IMR-90 (cell line): ENCODE results near the gene PTPRO. TPM values are rescaled to one million over a fixed set of nuclear protein-coding genes. Genes with fewer than 3 reads are reported as not detected.

ENCODE experiments used
- ATAC-seq: fragments of 200-7000 bp; cut with Tn5 transposase; 2 replicates; pipeline ENCODE4 v1.9.1; 2020; ENCODE audit warnings: low read depth, mild to moderate bottlenecking, moderate library complexity
- BruUV-seq: library from RNA; stranded (reverse); fragments of 400-500 nt; replicated peaks from 2 replicates; lab custom pipeline; 2021; lab: Mats Ljungman, UMichigan
- CTCF ChIA-PET: fragments of 300-600 bp; formaldehyde crosslinking; extraction: SDS; loops from one replicate; lab custom pipeline; 2021; ENCODE audit warnings: antibody characterized with exemption; lab: Yijun Ruan, JAX
- POLR2A ChIA-PET: fragments of 300-600 bp; sonication (Branson Sonifier 250); formaldehyde crosslinking; loops from one replicate; lab custom pipeline; 2022; ENCODE audit warnings: antibody characterized with exemption; ENCODE audit not compliant: unreplicated experiment; lab: Charles Lee
- DNase-seq: peaks from one replicate; pipeline ENCODE4 v3.0.0; 2013
- H2AFZ ChIP-seq: replicated peaks from 2 replicates; pipeline ENCODE3; 2013; ENCODE audit warnings: low read length, mild to moderate bottlenecking; ENCODE audit not compliant: poor library complexity
- H2AK5ac ChIP-seq: 2 replicates; pipeline ENCODE4 v1.6.1; 2013; ENCODE audit warnings: low read depth, low read length, inconsistent platforms
- H2AK9ac ChIP-seq: replicated peaks from 2 replicates; pipeline ENCODE3; 2013; ENCODE audit warnings: mild to moderate bottlenecking, low read depth, low read length, moderate library complexity; ENCODE audit not compliant: poor library complexity
- H2BK120ac ChIP-seq: 2 replicates; pipeline ENCODE4 v1.6.1; 2013; ENCODE audit warnings: low read depth, low read length, inconsistent platforms
- H2BK15ac ChIP-seq: 3 replicates; pipeline ENCODE4 v1.6.1; 2013; ENCODE audit warnings: low read depth, low read length, inconsistent platforms
- H2BK20ac ChIP-seq: 2 replicates; pipeline ENCODE4 v1.6.1; 2013; ENCODE audit warnings: low read depth, mild to moderate bottlenecking, inconsistent platforms, low read length, moderate library complexity
- H2BK5ac ChIP-seq: 2 replicates; pipeline ENCODE4 v1.6.1; 2013; ENCODE audit warnings: mild to moderate bottlenecking, low read depth, low read length, inconsistent platforms; ENCODE audit not compliant: poor library complexity, severe bottlenecking
- H3K14ac ChIP-seq: replicated peaks from 2 replicates; pipeline ENCODE4 v1.6.1; 2013; ENCODE audit warnings: low read depth, low read length, inconsistent platforms
- H3K18ac ChIP-seq: 2 replicates; pipeline ENCODE4 v1.6.1; 2013; ENCODE audit warnings: low read depth, low read length, control low read depth
- H3K23ac ChIP-seq: 2 replicates; pipeline ENCODE4 v1.6.1; 2013; ENCODE audit warnings: low read depth, low read length, inconsistent platforms
- H3K27ac ChIP-seq: 2 replicates; pipeline ENCODE4 v1.5.1; 2013; ENCODE audit warnings: mild to moderate bottlenecking, control low read depth, low read length; ENCODE audit not compliant: insufficient read depth
- H3K27me3 ChIP-seq: 2 replicates; pipeline ENCODE4 v1.6.1; 2013; ENCODE audit warnings: low read length; ENCODE audit not compliant: control insufficient read depth, insufficient read depth
- H3K36me3 ChIP-seq: 2 replicates; pipeline ENCODE4 v1.6.1; 2013; ENCODE audit warnings: low read length, mixed read lengths; ENCODE audit not compliant: control insufficient read depth, insufficient read depth
- H3K4ac ChIP-seq: 2 replicates; pipeline ENCODE4 v1.6.1; 2013; ENCODE audit warnings: low read depth, low read length, inconsistent platforms
- H3K4me1 ChIP-seq: 2 replicates; pipeline ENCODE4 v1.6.1; 2013; ENCODE audit warnings: low read length, mixed read lengths; ENCODE audit not compliant: control insufficient read depth, insufficient read depth
- H3K4me2 ChIP-seq: 2 replicates; pipeline ENCODE4 v1.6.1; 2013; ENCODE audit warnings: low read depth, mild to moderate bottlenecking, control low read depth, low read length, moderate library complexity
- H3K4me3 ChIP-seq: 2 replicates; pipeline ENCODE4 v1.5.1; 2013; ENCODE audit warnings: low read depth, mild to moderate bottlenecking, control low read depth, low read length, moderate library complexity; ENCODE audit not compliant: insufficient read depth
- H3K56ac ChIP-seq: 2 replicates; pipeline ENCODE4 v1.6.1; 2013; ENCODE audit warnings: low read length, inconsistent platforms; ENCODE audit not compliant: insufficient read depth; ENCODE audit errors: extremely low read depth
- H3K79me1 ChIP-seq, 2 experiments: 2 replicates each; pipeline ENCODE4 v1.6.1; 2013; ENCODE audit warnings: low read length in 2 of 2, inconsistent platforms in 1 of 2, low read depth in 1 of 2
- H3K9ac ChIP-seq: 2 replicates; pipeline ENCODE4 v1.6.1; 2013; ENCODE audit warnings: low read depth, low read length, control low read depth
- H3K9me1 ChIP-seq: 2 replicates; pipeline ENCODE4 v1.6.1; 2013; ENCODE audit warnings: low read length, inconsistent platforms; ENCODE audit not compliant: insufficient read depth
- H3K9me3 ChIP-seq: 2 replicates; pipeline ENCODE4 v1.6.1; 2013; ENCODE audit warnings: low read length; ENCODE audit not compliant: control insufficient read depth, insufficient read depth
- H4K20me1 ChIP-seq: 2 replicates; pipeline ENCODE4 v1.6.1; 2013; ENCODE audit warnings: low read length, inconsistent platforms; ENCODE audit not compliant: insufficient read depth
- H4K5ac ChIP-seq: 2 replicates; pipeline ENCODE4 v1.6.1; 2013; ENCODE audit warnings: mild to moderate bottlenecking, low read depth, low read length, control low read depth
- H4K8ac ChIP-seq, 2 experiments: 2 replicates each; pipeline ENCODE4 v1.6.1; 2013; ENCODE audit warnings: low read depth in 2 of 2, low read length in 2 of 2, control low read depth in 1 of 2, inconsistent platforms in 1 of 2
- H4K91ac ChIP-seq: 2 replicates; pipeline ENCODE4 v1.6.1; 2013; ENCODE audit warnings: low read depth, low read length, inconsistent platforms; ENCODE audit not compliant: insufficient read depth
- ELK1 ChIP-seq: fragments of 150-350 bp; IDR thresholded peaks from 2 replicates; pipeline ENCODE4 v1.6.1; 2016; ENCODE audit warnings: low read depth, mild to moderate bottlenecking, low read length, moderate library complexity, borderline replicate concordance
- MAFK ChIP-seq: IDR thresholded peaks from 2 replicates; pipeline ENCODE4 v1.6.1; 2012; ENCODE audit warnings: low read depth, low read length, improper control_type of control experiment
- NFE2L2 ChIP-seq: fragments of 150-350 bp; IDR thresholded peaks from 2 replicates; pipeline ENCODE4 v1.6.1; 2016; ENCODE audit warnings: low read depth, mild to moderate bottlenecking, low read length
- SMC3 ChIP-seq: fragments of 150-350 bp; IDR thresholded peaks from 2 replicates; pipeline ENCODE4 v1.6.1; 2016; ENCODE audit warnings: low read depth, mild to moderate bottlenecking, antibody characterized with exemption, low read length, moderate library complexity
- WGBS, 2 experiments: methylation state at CpG; one replicate each; pipeline versions ENCODE4 v1.1.5 to v1.1.7; 2013; ENCODE audit warnings: missing lambda C conversion rate in 2 of 2; ENCODE audit not compliant: insufficient read length in 1 of 2; ENCODE audit errors: extremely low coverage in 2 of 2; 5-methylcytosine and 5-hydroxymethylcytosine counted together
- dilution Hi-C: fragments of 300-500 bp; cut with HindIII; formaldehyde crosslinking; loops from one replicate; pipeline ENCODE4 v1.14.3; 2018; ENCODE audit warnings: low sequenced_read_pairs; ENCODE audit not compliant: unreplicated experiment
- in situ Hi-C: fragments of 300-500 bp; cut with MboI; formaldehyde crosslinking; loops from 3 replicates; pipeline ENCODE4 v1.14.3; 2019; ENCODE audit warnings: low sequenced_read_pairs, inconsistent platforms, mixed read lengths
- intact Hi-C: fragments of 100-400 bp; cut with micrococcal nuclease; formaldehyde crosslinking; loops from 2 replicates; pipeline ENCODE4 v1.10.0; 2022
- polyA plus RNA-seq, 3 experiments: library from polyadenylated mRNA; depleted of rRNA; stranded (reverse); fragments of >200 nt; gene quantifications; 2 replicates each; pipeline ENCODE4 v1.2.3, GENCODE V29; 2012; ENCODE audit warnings: low replicate concordance in 1 of 3
- total RNA-seq: library from RNA; depleted of rRNA; stranded (reverse); fragments of >200 nt; gene quantifications from 2 replicates; pipeline ENCODE4 v1.2.3, GENCODE V29; 2012

Gene PTPRO
- total and polyA plus RNA-seq, 2 of the 4 experiments (the other 2 are of a cell fraction), result 0.03 to 0.18 TPM

- ATAC-seq, result no peak
- H2AK9ac ChIP-seq, result no peak overlapping the region
- dilution Hi-C loops (no loop called here), in situ Hi-C loops (no loop called here), intact Hi-C loops (no loop called here)
- no peaks in the 10 kb centered on the region for H3K9me1 ChIP-seq
- H3K79me1 ChIP-seq, result no peaks in the 10 kb centered on the region
- H3K27me3 ChIP-seq, result no peaks in the 10 kb centered on the region
- H3K56ac ChIP-seq, result no peak overlapping the region
- TF ChIP-seq NFE2L2 (no peak), ELK1 (no peak), SMC3 (no peak), MAFK (peak; percentile 95)
- H2AK5ac ChIP-seq, result no peak overlapping the region
- ChIA-PET POLR2A (no interaction called here), CTCF (interaction anchor here (0.6 kb wide), 1 partner anchor 1277 kb away, joined by 3 read pairs; no protein-coding TSS in a partner anchor)
- H3K18ac ChIP-seq, result no peak overlapping the region
- no peak for DNase-seq
- no CpG with 5 or more reads among the region's 3 CpGs for WGBS, 2 experiments
- H3K9me3 ChIP-seq, result no peaks in the 10 kb centered on the region
- H3K14ac ChIP-seq, result no peak overlapping the region
- H3K4me2 ChIP-seq, result no peak overlapping the region
- H3K27ac ChIP-seq, result no peak overlapping the region
- H3K36me3 ChIP-seq, result no peaks in the 10 kb centered on the region
- no peaks in the 10 kb centered on the region for H4K20me1 ChIP-seq
- H3K4me1 ChIP-seq, result no peaks in the 10 kb centered on the region
- BruUV-seq, result no TSS peak
- no peak overlapping the region for H3K4ac ChIP-seq
- no peak overlapping the region for H2BK20ac ChIP-seq
- no peak overlapping the region for H2BK15ac ChIP-seq
- no peak overlapping the region for H2BK120ac ChIP-seq
- no peak overlapping the region for H3K23ac ChIP-seq
- H3K4me3 ChIP-seq, result no peak overlapping the region
- H3K9ac ChIP-seq, result no peak overlapping the region
- H2BK5ac ChIP-seq, result no peak overlapping the region
- H2AFZ ChIP-seq, result no peak overlapping the region
- H4K91ac ChIP-seq, result no peak overlapping the region
- no peak overlapping the region for H4K8ac ChIP-seq
- H4K5ac ChIP-seq, result no peak overlapping the region
Observed at GRCh38 chr12:15443050-15443449, 120.7 kb downstream of the PTPRO start.
